B cell (primary cell): Measurements from ENCODE around the gene ACTL6B. TPM values are rescaled to one million over a fixed set of nuclear protein-coding genes. Genes with fewer than 3 reads are reported as not detected.

Experiments
- ATAC-seq: fragments of 200-7000 bp; cut with Tn5 transposase; one replicate; pipeline ENCODE4 v1.10.0; 2021; ENCODE audit warnings: low read depth, mild to moderate bottlenecking, moderate number of reproducible peaks, moderate library complexity
- CTCF ChIA-PET: fragments of 350-600 bp; sonication (Branson Sonifier 250); formaldehyde crosslinking; loops from one replicate; lab custom pipeline; 2021; ENCODE audit warnings: antibody characterized with exemption, inconsistent platforms; lab: Charles Lee
- POLR2A ChIA-PET: fragments of 350-600 bp; sonication (Branson Sonifier 250); formaldehyde crosslinking; loops from one replicate; lab custom pipeline; 2021; ENCODE audit warnings: antibody characterized with exemption; lab: Charles Lee
- DNase-seq: peaks from one replicate; pipeline ENCODE4 v3.0.0; 2013
- H2AFZ ChIP-seq: 2 replicates; pipeline ENCODE4 v1.6.1; 2012; ENCODE audit warnings: mild to moderate bottlenecking, low read depth, low read length; ENCODE audit not compliant: insufficient read depth, poor library complexity, severe bottlenecking
- H3K27ac ChIP-seq, 2 donors: 1 replicate in 1 of 2; 2 replicates in 1 of 2; pipeline ENCODE4 v1.5.1; 2012 to 2013; ENCODE audit warnings: low read length in 2 of 2, mild to moderate bottlenecking in 2 of 2, moderate library complexity in 1 of 2
- H3K27me3 ChIP-seq, 4 experiments: fragments of 200-600 bp in 1 of 4; sonication (generic) in 1 of 4; replicated peaks in 1 of 4; 1 replicate in 2 of 4; 2 replicates in 2 of 4; pipeline versions ENCODE4 v1.6.1 to v1.7.0; 2013 to 2016; ENCODE audit warnings: low read length in 3 of 4, mild to moderate bottlenecking in 2 of 4, mixed read lengths in 1 of 4, moderate library complexity in 1 of 4; ENCODE audit not compliant: insufficient read depth in 4 of 4, control insufficient read depth in 3 of 4; ENCODE audit errors: control extremely low read depth in 1 of 4
- H3K36me3 ChIP-seq, 2 experiments: replicated peaks in 1 of 2; 1 replicate in 1 of 2; 2 replicates in 1 of 2; pipeline versions ENCODE4 v1.6.1 to v1.7.1; 2013; ENCODE audit warnings: low read length in 1 of 2; ENCODE audit not compliant: insufficient read depth in 2 of 2, control insufficient read depth in 1 of 2; ENCODE audit errors: control extremely low read depth in 1 of 2, extremely low read depth in 1 of 2
- H3K4me1 ChIP-seq, 2 donors: fragments of 200-600 bp in 1 of 2; sonication (generic) in 1 of 2; 1 replicate in 1 of 2; 2 replicates in 1 of 2; pipeline versions ENCODE4 v1.5.1 to v1.6.1; 2013 to 2017; ENCODE audit warnings: low read length in 2 of 2; ENCODE audit not compliant: control insufficient read depth in 2 of 2, insufficient read depth in 2 of 2
- H3K4me2 ChIP-seq: replicated peaks from 2 replicates; pipeline ENCODE3; 2012; ENCODE audit warnings: mild to moderate bottlenecking, low read depth, low read length; ENCODE audit not compliant: poor library complexity, severe bottlenecking
- H3K4me3 ChIP-seq, 5 experiments: fragments of 200-600 bp in 1 of 5; sonication (generic) in 1 of 5; 1 replicate in 3 of 5; 2 replicates in 2 of 5; pipeline versions ENCODE4 v1.5.1 to v1.7.0; 2011 to 2016; ENCODE audit warnings: low read length in 4 of 5, mild to moderate bottlenecking in 4 of 5, low read depth in 2 of 5, control low read depth in 1 of 5, moderate library complexity in 1 of 5; ENCODE audit not compliant: insufficient read depth in 1 of 5; ENCODE audit errors: control extremely low read depth in 1 of 5, extremely low read depth in 1 of 5
- H3K79me2 ChIP-seq: fragments of 200-600 bp; sonication (generic); one replicate; pipeline ENCODE4 v1.6.0; 2016; ENCODE audit warnings: low read length; ENCODE audit not compliant: control insufficient read depth, insufficient read depth
- H3K9ac ChIP-seq: fragments of 200-600 bp; sonication (generic); 2 replicates; pipeline ENCODE4 v1.6.1; 2017; ENCODE audit warnings: mild to moderate bottlenecking, low read length, moderate library complexity
- H3K9me3 ChIP-seq, 3 donors: one replicate each; pipeline versions ENCODE4 v1.6.1 to v1.7.1; 2013; ENCODE audit warnings: low read length in 2 of 3; ENCODE audit not compliant: control insufficient read depth in 2 of 3, insufficient read depth in 1 of 3; ENCODE audit errors: control extremely low read depth in 1 of 3
- H4K20me1 ChIP-seq: 2 replicates; pipeline ENCODE4 v1.6.0; 2012; ENCODE audit warnings: mild to moderate bottlenecking, low read length; ENCODE audit not compliant: insufficient read depth, control insufficient read depth, poor library complexity, severe bottlenecking
- H3K27ac Mint-ChIP-seq: one replicate; pipeline ENCODE4 v1.8.0; 2021; ENCODE audit warnings: mixed read lengths
- H3K27me3 Mint-ChIP-seq: one replicate; pipeline ENCODE4 v1.8.0; 2021; ENCODE audit warnings: mixed read lengths
- H3K4me1 Mint-ChIP-seq: one replicate; pipeline ENCODE4 v1.8.0; 2021; ENCODE audit warnings: mixed read lengths
- H3K4me3 Mint-ChIP-seq: one replicate; pipeline ENCODE4 v1.8.0; 2021; ENCODE audit warnings: mixed read lengths
- H3K9me3 Mint-ChIP-seq: one replicate; pipeline ENCODE4 v1.8.0; 2022; ENCODE audit warnings: mixed read lengths; ENCODE audit not compliant: insufficient read depth
- EZH2 ChIP-seq: IDR thresholded peaks from 2 replicates; pipeline ENCODE4 v1.6.1; 2012; ENCODE audit warnings: borderline replicate concordance, low read depth, mild to moderate bottlenecking, moderate library complexity, low read length; ENCODE audit not compliant: insufficient read depth, poor library complexity, severe bottlenecking
- WGBS: methylation state at CpG from one replicate; pipeline ENCODE4 v1.1.5; 2013; ENCODE audit warnings: missing lambda C conversion rate; ENCODE audit not compliant: insufficient coverage; 5-methylcytosine and 5-hydroxymethylcytosine counted together
- intact Hi-C: fragments of 100-400 bp; cut with micrococcal nuclease; formaldehyde crosslinking; loops from one replicate; pipeline ENCODE4 v1.10.0; 2022
- polyA plus RNA-seq: library from polyadenylated mRNA; depleted of rRNA; stranded (reverse); fragments of >200 nt; gene quantifications from 2 replicates; pipeline ENCODE4 v1.2.3, GENCODE V29; 2012
- total RNA-seq, 2 donors: library from RNA; stranded (reverse); fragments of 120-200 nt in 1 of 2; gene quantifications; 1 replicate in 1 of 2; 2 replicates in 1 of 2; pipeline versions ENCODE4 v1.2.3 to v1.2.4, GENCODE V29; 2013 to 2022
- TF ChIP-seq, protein P1 (sequence below): fragments of 200-600 bp; IDR thresholded peaks from one replicate; pipeline ENCODE4 v1.8.0; 2022; ENCODE audit warnings: antibody characterized with exemption, mild to moderate bottlenecking

Gene ACTL6B
- total and polyA plus RNA-seq, 2 donors (not counting 1 experiment from before 2014, with no cell fraction given): not detected

DNA sequence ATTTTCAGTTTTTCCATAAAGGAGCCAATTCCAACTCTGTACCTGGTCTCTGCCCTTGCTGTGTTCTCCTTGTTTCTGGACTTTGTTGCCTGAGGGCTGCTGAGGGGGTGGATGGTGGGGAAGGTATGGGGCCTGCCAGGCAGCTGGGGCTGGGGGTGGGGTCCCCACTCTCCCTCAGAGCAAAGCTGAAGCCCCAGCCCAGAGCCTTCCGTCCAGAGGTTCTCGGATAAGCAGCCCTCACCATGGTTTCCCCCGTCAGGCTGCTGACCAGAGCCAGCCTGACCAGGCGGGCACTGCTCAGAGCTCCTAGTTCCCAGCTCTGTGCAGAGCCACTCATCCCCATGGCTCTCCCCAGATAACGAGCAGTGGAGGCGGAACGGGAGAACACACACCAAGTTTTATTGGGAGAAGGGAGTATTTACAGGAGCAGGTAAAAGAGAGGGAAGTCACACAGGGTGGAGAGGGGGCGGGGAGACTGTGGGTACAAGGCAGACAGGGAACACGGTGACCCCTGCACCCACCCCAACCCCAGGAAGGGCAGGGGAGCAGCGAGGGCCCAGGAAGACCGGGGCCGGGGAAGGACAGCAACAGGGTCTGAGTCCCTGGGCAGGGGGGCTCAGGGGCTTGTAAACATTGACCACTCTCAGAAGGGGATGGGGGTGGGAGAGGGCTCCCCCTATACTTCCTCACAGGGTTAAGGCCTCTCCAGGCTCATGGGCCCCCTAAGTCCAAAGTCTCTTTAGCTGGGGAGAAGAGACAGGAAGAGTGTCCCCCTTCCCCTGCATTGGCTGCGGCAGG, 23.1 kb upstream of the ACTL6B start:
- intact Hi-C loops: loop anchor here (10.0 kb wide), 1 partner anchor 595 kb away; the partner anchor contains the start of genes COPS6 and ZNF3
- H3K9me3 Mint-ChIP-seq: no peaks in the 10 kb centered on the region
- Histone ChIP-seq H3K9ac (no peak overlapping the region), H3K27ac (no peak overlapping the region), H3K4me1 (peaks cover 0 to 3% of the 10 kb centered on the region in 2 donors), H4K20me1 (peaks cover 64% of the 10 kb centered on the region), H3K36me3 (peaks cover 0 to 67% of the 10 kb centered on the region in 2 experiments), H3K27me3 (no peaks in the 10 kb centered on the region), H3K79me2 (peaks cover 5% of the 10 kb centered on the region), H3K9me3 (no peaks in the 10 kb centered on the region), H3K4me2 (no peak overlapping the region), H2AFZ (no peak overlapping the region), H3K4me3 (no peak overlapping the region)
- H3K27me3 Mint-ChIP-seq: no peaks in the 10 kb centered on the region
- TF ChIP-seq, protein P1, sequence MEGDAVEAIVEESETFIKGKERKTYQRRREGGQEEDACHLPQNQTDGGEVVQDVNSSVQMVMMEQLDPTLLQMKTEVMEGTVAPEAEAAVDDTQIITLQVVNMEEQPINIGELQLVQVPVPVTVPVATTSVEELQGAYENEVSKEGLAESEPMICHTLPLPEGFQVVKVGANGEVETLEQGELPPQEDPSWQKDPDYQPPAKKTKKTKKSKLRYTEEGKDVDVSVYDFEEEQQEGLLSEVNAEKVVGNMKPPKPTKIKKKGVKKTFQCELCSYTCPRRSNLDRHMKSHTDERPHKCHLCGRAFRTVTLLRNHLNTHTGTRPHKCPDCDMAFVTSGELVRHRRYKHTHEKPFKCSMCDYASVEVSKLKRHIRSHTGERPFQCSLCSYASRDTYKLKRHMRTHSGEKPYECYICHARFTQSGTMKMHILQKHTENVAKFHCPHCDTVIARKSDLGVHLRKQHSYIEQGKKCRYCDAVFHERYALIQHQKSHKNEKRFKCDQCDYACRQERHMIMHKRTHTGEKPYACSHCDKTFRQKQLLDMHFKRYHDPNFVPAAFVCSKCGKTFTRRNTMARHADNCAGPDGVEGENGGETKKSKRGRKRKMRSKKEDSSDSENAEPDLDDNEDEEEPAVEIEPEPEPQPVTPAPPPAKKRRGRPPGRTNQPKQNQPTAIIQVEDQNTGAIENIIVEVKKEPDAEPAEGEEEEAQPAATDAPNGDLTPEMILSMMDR: no peak
- TF ChIP-seq EZH2: no peak
- CTCF ChIA-PET: interaction anchor here (0.7 to 2.5 kb wide), 2 partner anchors 12 to 115 kb away, joined by 3 to 18 read pairs; no protein-coding TSS in a partner anchor
- H3K4me1 Mint-ChIP-seq: peaks cover 7% of the 10 kb centered on the region
- peak overlapping the region; percentile 59 for H3K27ac Mint-ChIP-seq
- peak; percentile 19 for DNase-seq
- WGBS: 95% methylated on average over 5 of the region's 13 CpGs
- ATAC-seq: no peak
- POLR2A ChIA-PET: interaction anchor here (0.7 kb wide), 2 partner anchors 12 to 67 kb away, joined by 3 to 4 read pairs; partner anchors contain the start of gene MOSPD3
- no peak overlapping the region for H3K4me3 Mint-ChIP-seq
